Measurements from ENCODE around the gene IRAK2.

The IRAK2 gene

DNA sequence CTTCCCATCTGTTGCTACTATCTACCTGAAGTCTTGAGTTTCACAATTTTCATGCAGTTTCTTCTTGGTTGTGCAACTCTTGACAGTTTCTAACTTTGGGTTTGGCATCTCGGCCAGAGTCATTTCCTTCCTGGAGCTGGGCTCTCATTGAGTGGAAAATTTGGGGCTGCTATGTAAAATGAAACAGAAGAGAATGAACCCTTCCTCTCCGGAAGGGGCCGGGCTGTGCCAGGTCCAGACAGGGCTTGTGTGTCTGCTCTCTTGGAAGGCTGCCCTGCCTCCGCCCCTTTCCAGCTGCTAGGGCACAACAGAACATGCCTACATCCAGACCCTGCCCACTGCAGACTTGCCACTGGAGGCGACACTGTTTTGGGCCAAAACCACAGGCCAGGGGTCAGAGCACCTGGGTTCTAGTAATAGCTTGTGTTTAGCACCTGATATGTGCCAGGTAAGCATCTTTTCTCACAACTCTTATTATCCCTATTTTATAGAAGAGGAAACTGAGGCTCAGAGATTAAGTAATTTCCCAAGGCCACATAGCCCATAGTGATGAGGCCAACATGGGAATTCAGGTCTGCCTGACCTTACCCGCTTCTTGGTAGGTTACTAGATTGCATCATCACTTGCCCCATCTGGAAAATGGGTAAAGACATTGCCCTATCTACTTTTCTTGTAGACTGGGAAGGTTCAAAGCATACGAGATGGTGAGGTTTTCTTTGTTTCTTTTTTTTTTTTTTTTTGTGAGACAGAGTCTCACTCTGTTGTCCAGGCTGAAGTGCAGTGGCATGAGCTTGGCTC lies 25.0 kb downstream of the IRAK2 start:
- peak; percentile 87 for DNase-seq (ENCODE audit: low read depth)
- no peak overlapping the region for H3K4me3 ChIP-seq (ENCODE audit: low read depth, low read length)
- TF ChIP-seq MYC (IDR thresholded peaks at IDR 0.05; ENCODE audit: low read depth, low read length) (no peak), POLR2A (IDR thresholded peaks at IDR 0.05; ENCODE audit: extremely low read depth, insufficient read length) (no peak)
- TF ChIP-seq, protein P1, sequence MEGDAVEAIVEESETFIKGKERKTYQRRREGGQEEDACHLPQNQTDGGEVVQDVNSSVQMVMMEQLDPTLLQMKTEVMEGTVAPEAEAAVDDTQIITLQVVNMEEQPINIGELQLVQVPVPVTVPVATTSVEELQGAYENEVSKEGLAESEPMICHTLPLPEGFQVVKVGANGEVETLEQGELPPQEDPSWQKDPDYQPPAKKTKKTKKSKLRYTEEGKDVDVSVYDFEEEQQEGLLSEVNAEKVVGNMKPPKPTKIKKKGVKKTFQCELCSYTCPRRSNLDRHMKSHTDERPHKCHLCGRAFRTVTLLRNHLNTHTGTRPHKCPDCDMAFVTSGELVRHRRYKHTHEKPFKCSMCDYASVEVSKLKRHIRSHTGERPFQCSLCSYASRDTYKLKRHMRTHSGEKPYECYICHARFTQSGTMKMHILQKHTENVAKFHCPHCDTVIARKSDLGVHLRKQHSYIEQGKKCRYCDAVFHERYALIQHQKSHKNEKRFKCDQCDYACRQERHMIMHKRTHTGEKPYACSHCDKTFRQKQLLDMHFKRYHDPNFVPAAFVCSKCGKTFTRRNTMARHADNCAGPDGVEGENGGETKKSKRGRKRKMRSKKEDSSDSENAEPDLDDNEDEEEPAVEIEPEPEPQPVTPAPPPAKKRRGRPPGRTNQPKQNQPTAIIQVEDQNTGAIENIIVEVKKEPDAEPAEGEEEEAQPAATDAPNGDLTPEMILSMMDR (IDR thresholded peaks at IDR 0.05; ENCODE audit: low read depth, low read length): no peak
- TF ChIP-seq, protein P2, sequence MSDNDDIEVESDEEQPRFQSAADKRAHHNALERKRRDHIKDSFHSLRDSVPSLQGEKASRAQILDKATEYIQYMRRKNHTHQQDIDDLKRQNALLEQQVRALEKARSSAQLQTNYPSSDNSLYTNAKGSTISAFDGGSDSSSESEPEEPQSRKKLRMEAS (IDR thresholded peaks at IDR 0.05; ENCODE audit: low read depth, low read length): no peak

DNA sequence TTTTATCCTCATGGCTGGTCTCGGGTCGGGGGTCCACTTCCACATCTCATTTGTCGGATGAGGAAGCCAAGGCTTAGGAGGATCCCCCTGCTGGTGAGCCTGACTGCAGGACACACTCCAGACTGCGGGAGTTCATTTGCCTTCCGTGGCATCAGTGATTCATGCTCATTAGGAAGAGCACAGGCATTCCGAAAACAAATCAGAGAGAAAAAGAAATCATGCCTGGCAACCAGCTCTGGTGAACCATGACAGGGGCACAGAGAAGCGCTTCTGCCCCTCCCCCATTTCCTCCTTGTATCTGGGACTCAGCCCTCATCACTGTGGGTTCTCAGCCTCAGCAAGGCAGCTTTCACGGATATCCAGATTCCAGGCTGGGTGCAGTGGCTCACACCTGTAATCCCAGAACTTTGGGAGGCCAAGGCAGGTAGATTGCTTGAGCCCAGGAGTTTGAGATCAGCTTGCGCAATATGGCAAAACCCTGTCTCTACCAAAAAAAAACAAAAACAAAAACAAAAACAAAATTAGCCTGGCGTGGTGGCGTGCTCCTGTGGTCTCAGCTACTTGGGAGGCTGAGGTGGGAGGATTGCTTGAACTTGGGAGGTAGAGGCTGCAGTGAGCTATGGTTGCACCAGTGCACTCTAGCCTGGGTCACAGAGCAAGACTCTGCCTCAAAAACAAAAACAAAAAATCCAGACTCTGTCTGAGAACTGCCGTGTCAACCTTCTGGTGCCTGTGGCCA lies 28.4 kb downstream of the IRAK2 start:
- DNase-seq (ENCODE audit: low read depth): peak; percentile 35
- H3K4me3 ChIP-seq (ENCODE audit: low read depth, low read length): no peak overlapping the region
- TF ChIP-seq MYC (IDR thresholded peaks at IDR 0.05; ENCODE audit: low read depth, low read length): no peak
- TF ChIP-seq, protein P1 (IDR thresholded peaks at IDR 0.05; ENCODE audit: low read depth, low read length): peak; percentile 36

DNA sequence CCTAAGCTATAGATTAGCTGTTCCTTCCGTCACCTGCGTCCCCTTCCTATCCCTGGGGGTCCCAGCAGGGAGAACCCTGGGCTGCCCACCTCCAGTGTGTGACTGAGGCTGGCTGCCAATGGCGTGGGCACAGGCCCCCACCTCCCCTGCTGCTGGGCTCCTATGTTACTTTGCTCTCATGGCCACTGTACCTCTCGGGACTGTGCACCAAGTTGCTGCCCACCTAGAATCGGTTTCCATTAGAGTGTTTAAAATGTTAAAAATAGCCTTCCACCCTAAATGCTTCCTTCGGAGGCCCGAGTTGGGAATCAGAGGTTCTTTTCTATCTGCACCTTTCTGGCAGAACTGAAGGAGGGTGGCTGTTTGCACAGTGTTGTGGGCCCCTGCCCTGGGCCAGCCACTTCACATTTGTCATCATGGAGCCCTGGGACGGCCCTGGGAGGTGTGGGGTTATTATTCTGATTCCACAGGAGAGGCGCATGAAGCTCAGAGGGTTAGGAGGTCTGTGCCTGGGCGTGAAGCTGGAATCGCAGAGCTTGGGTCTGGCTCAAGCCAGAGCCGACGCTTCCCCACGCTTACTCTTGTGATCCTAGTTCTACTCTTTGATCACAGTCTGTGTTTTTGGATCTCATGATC lies 29.1 kb downstream of the IRAK2 start:
- TF ChIP-seq POLR2A (IDR thresholded peaks at IDR 0.05; ENCODE audit: extremely low read depth, insufficient read length) (no peak), MYC (IDR thresholded peaks at IDR 0.05; ENCODE audit: low read depth, low read length) (no peak)
- TF ChIP-seq, protein P1 (IDR thresholded peaks at IDR 0.05; ENCODE audit: low read depth, low read length): no peak
- TF ChIP-seq, protein P2 (IDR thresholded peaks at IDR 0.05; ENCODE audit: low read depth, low read length): no peak
- no peak for DNase-seq (ENCODE audit: low read depth)
- H3K4me3 ChIP-seq (ENCODE audit: low read depth, low read length): no peak overlapping the region

DNA sequence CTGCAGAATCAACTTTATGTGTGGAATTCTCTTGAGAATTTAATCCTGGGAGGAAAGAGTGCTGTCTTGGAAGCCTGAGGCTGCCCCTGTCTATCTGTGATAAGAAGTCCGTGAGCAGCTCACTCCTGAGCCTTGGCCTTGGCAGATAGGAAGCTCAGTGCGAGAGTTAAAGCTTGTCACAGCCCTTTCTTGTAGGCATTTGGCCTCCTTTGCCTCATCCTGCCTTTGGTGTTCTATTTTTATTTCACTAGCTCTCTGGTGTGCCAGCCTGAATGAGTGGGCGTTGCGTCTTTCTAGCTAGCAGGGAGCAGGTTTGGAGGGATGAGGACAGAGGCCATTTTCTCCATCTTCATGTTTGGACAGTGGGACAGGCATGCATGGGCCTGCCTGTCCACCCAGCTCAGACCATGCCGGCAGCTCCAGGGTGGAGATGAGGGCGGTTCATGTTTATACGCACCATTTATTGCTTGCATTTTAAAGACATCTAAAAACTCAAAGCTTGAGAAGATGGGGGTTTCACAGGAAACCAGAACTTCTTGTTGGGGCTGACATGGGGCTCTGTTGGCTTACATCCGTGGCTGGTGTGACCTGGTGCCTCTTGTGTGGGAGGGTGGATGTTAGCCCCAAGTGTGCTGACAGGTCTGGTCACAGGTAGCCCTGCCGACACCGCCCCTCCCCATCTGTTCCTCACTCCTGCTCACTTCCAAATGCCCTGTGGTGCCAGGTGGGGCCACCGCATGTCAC lies 29.8 kb downstream of the IRAK2 start:
- TF ChIP-seq, protein P1 (IDR thresholded peaks at IDR 0.05; ENCODE audit: low read depth, low read length): no peak
- TF ChIP-seq, protein P2 (IDR thresholded peaks at IDR 0.05; ENCODE audit: low read depth, low read length): no peak
- TF ChIP-seq MYC (IDR thresholded peaks at IDR 0.05; ENCODE audit: low read depth, low read length): no peak
- TF ChIP-seq POLR2A (IDR thresholded peaks at IDR 0.05; ENCODE audit: extremely low read depth, insufficient read length): no peak
- DNase-seq (ENCODE audit: low read depth): peak; percentile 48
- no peak overlapping the region for H3K4me3 ChIP-seq (ENCODE audit: low read depth, low read length)

DNA sequence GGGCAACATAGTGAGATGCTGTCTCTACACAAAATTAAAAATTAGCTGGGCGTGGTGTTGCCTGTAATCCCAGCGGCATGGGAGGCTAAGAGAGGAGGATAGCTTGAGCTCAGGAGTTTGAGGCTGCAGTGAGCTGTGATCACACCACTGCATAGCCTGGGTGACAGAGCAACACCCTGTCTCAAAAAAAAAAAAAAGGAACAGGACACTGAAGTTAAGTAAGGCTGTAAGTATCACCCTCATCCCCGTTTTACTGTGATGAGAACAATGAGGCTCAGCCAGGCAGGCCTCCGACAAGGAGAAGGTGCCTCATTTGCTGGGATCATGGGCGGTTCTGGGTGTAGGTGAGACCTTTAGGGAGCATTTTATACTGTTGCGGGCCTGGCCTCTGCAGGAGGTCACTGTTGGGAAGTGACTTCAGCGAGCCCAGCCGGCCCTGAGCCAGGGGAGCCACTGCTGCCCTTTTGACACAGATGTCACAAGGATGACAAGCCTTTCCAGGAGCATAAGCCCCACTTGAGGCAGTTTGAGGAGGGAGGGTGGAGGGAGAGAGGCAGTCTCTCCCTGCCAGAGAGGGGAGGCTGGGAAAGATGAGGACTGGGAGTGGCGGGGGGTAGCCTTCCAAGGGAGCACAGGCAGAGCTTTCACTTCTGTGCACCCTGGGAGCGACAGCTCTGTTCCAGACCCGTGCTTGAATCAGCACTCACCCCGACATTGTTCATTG lies 30.8 kb downstream of the IRAK2 start:
- TF ChIP-seq, protein P1 (IDR thresholded peaks at IDR 0.05; ENCODE audit: low read depth, low read length): no peak
- TF ChIP-seq, protein P2 (IDR thresholded peaks at IDR 0.05; ENCODE audit: low read depth, low read length): no peak
- TF ChIP-seq MYC (IDR thresholded peaks at IDR 0.05; ENCODE audit: low read depth, low read length) (no peak), POLR2A (IDR thresholded peaks at IDR 0.05; ENCODE audit: extremely low read depth, insufficient read length) (no peak)
- DNase-seq (ENCODE audit: low read depth): no peak
- H3K4me3 ChIP-seq (ENCODE audit: low read depth, low read length): no peak overlapping the region
